Activated naive CD4-positive, alpha-beta T cell treated with anti-CD3 and anti-CD28 coated beads, Interleukin-2, amount 10 ng/mL, durations not matched to agents 7 days and 5 days (primary cell): Measurements from ENCODE around the gene PCDHB7.
A peak's percentile ranks its signal among the peaks of the same experiment; 100 is the strongest.
"Not testable (repeated sequence)": the region's sequence is repeated elsewhere in the genome, so short reads cannot be mapped to it uniquely, and the experiment has no call there.

Experiments
- CTCF ChIA-PET: fragments of 350-600 bp; sonication (Branson Sonifier 250); formaldehyde crosslinking; loops from one replicate; lab custom pipeline; 2021; ENCODE audit warnings: antibody characterized with exemption; lab: Charles Lee
- DNase-seq: peaks from one replicate; pipeline ENCODE4 v3.0.0-alpha.2; 2020
- H3K27ac Mint-ChIP-seq: one replicate; pipeline ENCODE4 v1.8.0; 2021; ENCODE audit warnings: mild to moderate bottlenecking, moderate library complexity, mixed read lengths
- H3K27me3 Mint-ChIP-seq: one replicate; pipeline ENCODE4 v1.8.0; 2021; ENCODE audit warnings: mild to moderate bottlenecking, mixed read lengths
- H3K36me3 Mint-ChIP-seq: one replicate; pipeline ENCODE4 v1.8.0; 2021; ENCODE audit warnings: mixed read lengths
- H3K4me1 Mint-ChIP-seq: one replicate; pipeline ENCODE4 v1.8.0; 2021; ENCODE audit warnings: mixed read lengths
- H3K4me3 Mint-ChIP-seq: one replicate; pipeline ENCODE4 v1.8.0; 2021; ENCODE audit warnings: mild to moderate bottlenecking, moderate library complexity, mixed read lengths
- H3K9me3 Mint-ChIP-seq: one replicate; pipeline ENCODE4 v1.8.0; 2021; ENCODE audit warnings: mixed read lengths

Gene PCDHB7

GRCh38 chr5:141157356-141157755 is 15.1 kb upstream of the PCDHB7 start:
- DNase-seq, CTCF ChIA-PET, H3K27ac Mint-ChIP-seq, H3K4me3 Mint-ChIP-seq, H3K36me3 Mint-ChIP-seq, H3K27me3 Mint-ChIP-seq, H3K4me1 Mint-ChIP-seq: not testable (repeated sequence)
- peaks cover 17% of the 10 kb centered on the region for H3K9me3 Mint-ChIP-seq

- DNase-seq, CTCF ChIA-PET, H3K4me1 Mint-ChIP-seq, H3K27ac Mint-ChIP-seq, H3K4me3 Mint-ChIP-seq, H3K27me3 Mint-ChIP-seq, H3K36me3 Mint-ChIP-seq: not testable (repeated sequence)
- peaks cover 17% of the 10 kb centered on the region for H3K9me3 Mint-ChIP-seq
Observed at GRCh38 chr5:141157901-141158300, 14.5 kb upstream of the PCDHB7 start.

- peaks cover 11% of the 10 kb centered on the region for H3K9me3 Mint-ChIP-seq
- DNase-seq, H3K36me3 Mint-ChIP-seq, H3K27ac Mint-ChIP-seq, CTCF ChIA-PET, H3K4me3 Mint-ChIP-seq, H3K4me1 Mint-ChIP-seq: not testable (repeated sequence)
- peaks cover 13% of the 10 kb centered on the region for H3K27me3 Mint-ChIP-seq
Observed at GRCh38 chr5:141174291-141175104, 2.1 kb downstream of the PCDHB7 start.

GRCh38 chr5:141175933-141176332 is 3.5 kb downstream of the PCDHB7 start:
- DNase-seq: no peak
- no peak overlapping the region for H3K27ac Mint-ChIP-seq
- no peaks in the 10 kb centered on the region for H3K36me3 Mint-ChIP-seq
- peaks cover 15% of the 10 kb centered on the region for H3K9me3 Mint-ChIP-seq
- peaks cover 13% of the 10 kb centered on the region for H3K27me3 Mint-ChIP-seq
- CTCF ChIA-PET: no interaction called here
- H3K4me1 Mint-ChIP-seq: no peaks in the 10 kb centered on the region
- H3K4me3 Mint-ChIP-seq: no peak overlapping the region

GRCh38 chr5:141177577-141178191 is 5.2 kb downstream of the PCDHB7 start, which contains the start of gene PCDHB8:
Gene PCDHB8 (plus strand): TSS chr5:141177790. CDS start chr5:141178035, 245 bp downstream.
- not testable (repeated sequence) for H3K27ac Mint-ChIP-seq, H3K36me3 Mint-ChIP-seq, DNase-seq, H3K4me3 Mint-ChIP-seq, H3K4me1 Mint-ChIP-seq
- peaks cover 23% of the 10 kb centered on the region for H3K9me3 Mint-ChIP-seq
- CTCF ChIA-PET: interaction anchor here (0.9 to 1.1 kb wide), 2 partner anchors 9 to 15 kb away, joined by 4 to 6 read pairs; partner anchors contain the start of genes PCDHB10 and PCDHB9
- H3K27me3 Mint-ChIP-seq: peaks cover 15% of the 10 kb centered on the region

- CTCF ChIA-PET, H3K27ac Mint-ChIP-seq, H3K4me3 Mint-ChIP-seq, DNase-seq, H3K36me3 Mint-ChIP-seq, H3K4me1 Mint-ChIP-seq: not testable (repeated sequence)
- Mint-ChIP-seq H3K27me3 (peaks cover 14% of the 10 kb centered on the region), H3K9me3 (peaks cover 22% of the 10 kb centered on the region)
Observed at GRCh38 chr5:141179371-141179770, 6.9 kb downstream of the PCDHB7 start.

GRCh38 chr5:141179876-141180275 is 7.4 kb downstream of the PCDHB7 start:
- H3K27ac Mint-ChIP-seq, H3K36me3 Mint-ChIP-seq, H3K4me1 Mint-ChIP-seq, CTCF ChIA-PET, H3K4me3 Mint-ChIP-seq, DNase-seq: not testable (repeated sequence)
- H3K27me3 Mint-ChIP-seq: peaks cover 15% of the 10 kb centered on the region
- peaks cover 24% of the 10 kb centered on the region for H3K9me3 Mint-ChIP-seq

GRCh38 chr5:141180313-141180712 is 7.9 kb downstream of the PCDHB7 start:
- H3K27me3 Mint-ChIP-seq: peaks cover 14% of the 10 kb centered on the region

GRCh38 chr5:141182248-141182647 is 9.8 kb downstream of the PCDHB7 start, which contains the start of gene PCDHB16:
Gene PCDHB16 (plus strand): TSS chr5:141182387. CDS start chr5:141182560, 173 bp downstream.
- Mint-ChIP-seq H3K4me3 (no peak within 1 kb of the TSS), H3K36me3 (peaks cover 6% of the 10 kb centered on the region), H3K27ac (no peak within 1 kb of the TSS), H3K27me3 (peaks cover 19% of the 10 kb centered on the region), H3K4me1 (no peaks in the 10 kb centered on the region), H3K9me3 (peaks cover 28% of the 10 kb centered on the region)
- no peak for DNase-seq
- CTCF ChIA-PET: interaction anchor here (0.6 kb wide), 1 partner anchor 10 kb away, joined by 4 read pairs; the partner anchor contains the start of gene PCDHB10

More at GRCh38 chr5:141180313-141180712, 7.9 kb downstream of the PCDHB7 start:
- peaks cover 23% of the 10 kb centered on the region for H3K9me3 Mint-ChIP-seq
- no peak for DNase-seq
- H3K4me3 Mint-ChIP-seq: no peak overlapping the region
- H3K4me1 Mint-ChIP-seq: no peaks in the 10 kb centered on the region
- H3K36me3 Mint-ChIP-seq: peaks cover 6% of the 10 kb centered on the region
- CTCF ChIA-PET: no interaction called here
- no peak overlapping the region for H3K27ac Mint-ChIP-seq

GRCh38 chr5:141184117-141184855 is 11.8 kb downstream of the PCDHB7 start:
- CTCF ChIA-PET, H3K4me3 Mint-ChIP-seq, H3K4me1 Mint-ChIP-seq, H3K27ac Mint-ChIP-seq, H3K36me3 Mint-ChIP-seq, DNase-seq: not testable (repeated sequence)
- peaks cover 32% of the 10 kb centered on the region for H3K9me3 Mint-ChIP-seq
- H3K27me3 Mint-ChIP-seq: peaks cover 22% of the 10 kb centered on the region

GRCh38 chr5:141186897-141187512 is 14.6 kb downstream of the PCDHB7 start, which contains the start of gene PCDHB9:
Gene PCDHB9 (plus strand): TSS chr5:141187161. CDS start chr5:141187319, 158 bp downstream.
- Mint-ChIP-seq H3K9me3 (peaks cover 26% of the 10 kb centered on the region), H3K27ac (no peak within 1 kb of the TSS)
- CTCF ChIA-PET: interaction anchor here (0.7 to 2.2 kb wide), 4 partner anchors 10 to 635 kb away, joined by 3 to 6 read pairs (median 3); partner anchors contain the start of genes PCDHB15 and PCDHB8

GRCh38 chr5:141188682-141189081 is 16.2 kb downstream of the PCDHB7 start:
- DNase-seq, CTCF ChIA-PET, H3K27ac Mint-ChIP-seq, H3K4me3 Mint-ChIP-seq, H3K36me3 Mint-ChIP-seq, H3K4me1 Mint-ChIP-seq: not testable (repeated sequence)
- H3K27me3 Mint-ChIP-seq: peaks cover 15% of the 10 kb centered on the region
- peaks cover 27% of the 10 kb centered on the region for H3K9me3 Mint-ChIP-seq

More at GRCh38 chr5:141186897-141187512, 14.6 kb downstream of the PCDHB7 start, which contains the start of gene PCDHB9:
- Mint-ChIP-seq H3K4me1 (no peaks in the 10 kb centered on the region), H3K4me3 (no peak within 1 kb of the TSS), H3K27me3 (peaks cover 22% of the 10 kb centered on the region), H3K36me3 (peaks cover 6% of the 10 kb centered on the region)
- peak; percentile 39 for DNase-seq

GRCh38 chr5:141189131-141189530 is 16.7 kb downstream of the PCDHB7 start:
- H3K9me3 Mint-ChIP-seq: peaks cover 26% of the 10 kb centered on the region
- H3K4me1 Mint-ChIP-seq, CTCF ChIA-PET, DNase-seq, H3K4me3 Mint-ChIP-seq, H3K27ac Mint-ChIP-seq, H3K36me3 Mint-ChIP-seq: not testable (repeated sequence)
- peaks cover 15% of the 10 kb centered on the region for H3K27me3 Mint-ChIP-seq
